Loucy (cell line): Measurements from ENCODE around the gene PKD1.

Experiments
- H2AFZ ChIP-seq: fragments of 200-600 bp; sonication (generic); 2 replicates; pipeline ENCODE4 v1.6.0; 2016; ENCODE audit warnings: antibody characterized with exemption, mild to moderate bottlenecking, low read length, moderate library complexity
- H3F3A ChIP-seq: fragments of 200-600 bp; 2 replicates; pipeline ENCODE4 v1.6.0; 2016; ENCODE audit warnings: antibody characterized with exemption, low read depth, mild to moderate bottlenecking
- H3K27me3 ChIP-seq: fragments of 200-600 bp; sonication (generic); 2 replicates; pipeline ENCODE4 v1.6.1; 2014; ENCODE audit warnings: low read length, mild to moderate bottlenecking; ENCODE audit not compliant: insufficient read depth, poor library complexity, severe bottlenecking
- H3K36me3 ChIP-seq: fragments of 200-600 bp; sonication (generic); 2 replicates; pipeline ENCODE4 v1.6.1; 2016; ENCODE audit warnings: low read length; ENCODE audit not compliant: insufficient read depth
- H3K4me1 ChIP-seq: fragments of 200-600 bp; sonication (generic); 2 replicates; pipeline ENCODE4 v1.5.1; 2014; ENCODE audit warnings: low read length, mild to moderate bottlenecking; ENCODE audit not compliant: insufficient read depth, poor library complexity, severe bottlenecking
- H3K4me2 ChIP-seq: fragments of 200-600 bp; sonication (generic); 2 replicates; pipeline ENCODE4 v1.6.0; 2014; ENCODE audit warnings: antibody characterized with exemption, low read length, low read depth, mild to moderate bottlenecking; ENCODE audit not compliant: poor library complexity, severe bottlenecking
- H3K4me3 ChIP-seq: fragments of 200-600 bp; sonication (generic); 2 replicates; pipeline ENCODE4 v1.5.1; 2014; ENCODE audit warnings: low read length, mild to moderate bottlenecking, mixed read lengths; ENCODE audit not compliant: poor library complexity, severe bottlenecking
- H3K79me2 ChIP-seq: fragments of 200-600 bp; sonication (generic); 2 replicates; pipeline ENCODE4 v1.6.1; 2014; ENCODE audit warnings: low read length; ENCODE audit not compliant: insufficient read depth
- H3K9ac ChIP-seq: fragments of 200-600 bp; sonication (generic); 2 replicates; pipeline ENCODE4 v1.6.0; 2014; ENCODE audit warnings: mild to moderate bottlenecking, low read depth, low read length, moderate library complexity; ENCODE audit not compliant: poor library complexity, severe bottlenecking
- H3K9me2 ChIP-seq: fragments of 200-600 bp; sonication (generic); replicated peaks from 2 replicates; pipeline ENCODE4 v1.6.1; 2016; ENCODE audit warnings: low read depth, low read length, mixed read lengths
- H3K9me3 ChIP-seq: fragments of 200-600 bp; sonication (generic); 2 replicates; pipeline ENCODE4 v1.6.1; 2014; ENCODE audit warnings: mild to moderate bottlenecking, antibody characterized with exemption, low read length, low read depth; ENCODE audit not compliant: insufficient read depth
- H4K20me1 ChIP-seq: fragments of 200-600 bp; sonication (generic); 2 replicates; pipeline ENCODE4 v1.6.0; 2014; ENCODE audit warnings: antibody characterized with exemption, low read length, mild to moderate bottlenecking; ENCODE audit not compliant: insufficient read depth, poor library complexity, severe bottlenecking
- EZH2phosphoT487 ChIP-seq: fragments of 200-600 bp; IDR thresholded peaks from 2 replicates; pipeline ENCODE4 v1.6.1; 2018; ENCODE audit warnings: antibody characterized with exemption, mild to moderate bottlenecking, moderate library complexity, borderline replicate concordance
- TF ChIP-seq, protein P1 (sequence below): fragments of 200-600 bp; sonication (generic); conservative IDR thresholded peaks from 2 replicates; pipeline ENCODE4 v1.5.1; 2014; ENCODE audit warnings: mild to moderate bottlenecking, antibody characterized with exemption, low read length

PKD1 gene

DNA sequence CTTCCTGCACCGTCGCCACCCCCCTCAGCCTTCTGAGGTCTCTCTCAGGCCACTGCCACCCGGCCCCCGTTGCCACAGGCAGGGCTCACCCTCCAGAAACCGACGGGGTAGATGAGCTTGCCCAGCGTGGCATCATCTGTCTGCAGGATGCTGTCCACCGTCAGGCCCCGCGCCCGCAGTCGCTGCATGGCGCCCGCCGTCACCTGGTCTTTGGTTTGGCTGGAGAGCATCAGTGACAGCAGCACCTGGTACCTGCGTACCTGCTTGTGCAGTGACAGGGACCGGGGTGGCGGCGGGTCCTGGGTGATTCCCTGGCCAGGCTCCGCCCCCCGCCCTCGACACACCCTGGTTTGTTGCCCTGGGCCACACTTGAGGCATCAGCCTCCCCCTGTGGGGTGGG, 91.2 kb downstream of the PKD1 start:
- Histone ChIP-seq H2AFZ (no peak overlapping the region), H3K9me2 (no peaks in the 10 kb centered on the region), H3K9ac (no peak overlapping the region), H3K4me1 (peaks cover 4% of the 10 kb centered on the region), H3K27me3 (no peaks in the 10 kb centered on the region), H3F3A (no peaks in the 10 kb centered on the region), H3K4me2 (no peak overlapping the region), H3K36me3 (no peaks in the 10 kb centered on the region), H3K4me3 (no peak overlapping the region), H4K20me1 (no peaks in the 10 kb centered on the region), H3K79me2 (peaks cover 13% of the 10 kb centered on the region; the same call in 1 of the 2 replicates), H3K9me3 (no peaks in the 10 kb centered on the region)
- TF ChIP-seq, protein P1, sequence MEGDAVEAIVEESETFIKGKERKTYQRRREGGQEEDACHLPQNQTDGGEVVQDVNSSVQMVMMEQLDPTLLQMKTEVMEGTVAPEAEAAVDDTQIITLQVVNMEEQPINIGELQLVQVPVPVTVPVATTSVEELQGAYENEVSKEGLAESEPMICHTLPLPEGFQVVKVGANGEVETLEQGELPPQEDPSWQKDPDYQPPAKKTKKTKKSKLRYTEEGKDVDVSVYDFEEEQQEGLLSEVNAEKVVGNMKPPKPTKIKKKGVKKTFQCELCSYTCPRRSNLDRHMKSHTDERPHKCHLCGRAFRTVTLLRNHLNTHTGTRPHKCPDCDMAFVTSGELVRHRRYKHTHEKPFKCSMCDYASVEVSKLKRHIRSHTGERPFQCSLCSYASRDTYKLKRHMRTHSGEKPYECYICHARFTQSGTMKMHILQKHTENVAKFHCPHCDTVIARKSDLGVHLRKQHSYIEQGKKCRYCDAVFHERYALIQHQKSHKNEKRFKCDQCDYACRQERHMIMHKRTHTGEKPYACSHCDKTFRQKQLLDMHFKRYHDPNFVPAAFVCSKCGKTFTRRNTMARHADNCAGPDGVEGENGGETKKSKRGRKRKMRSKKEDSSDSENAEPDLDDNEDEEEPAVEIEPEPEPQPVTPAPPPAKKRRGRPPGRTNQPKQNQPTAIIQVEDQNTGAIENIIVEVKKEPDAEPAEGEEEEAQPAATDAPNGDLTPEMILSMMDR = no peak
- no peak for TF ChIP-seq EZH2phosphoT487

DNA sequence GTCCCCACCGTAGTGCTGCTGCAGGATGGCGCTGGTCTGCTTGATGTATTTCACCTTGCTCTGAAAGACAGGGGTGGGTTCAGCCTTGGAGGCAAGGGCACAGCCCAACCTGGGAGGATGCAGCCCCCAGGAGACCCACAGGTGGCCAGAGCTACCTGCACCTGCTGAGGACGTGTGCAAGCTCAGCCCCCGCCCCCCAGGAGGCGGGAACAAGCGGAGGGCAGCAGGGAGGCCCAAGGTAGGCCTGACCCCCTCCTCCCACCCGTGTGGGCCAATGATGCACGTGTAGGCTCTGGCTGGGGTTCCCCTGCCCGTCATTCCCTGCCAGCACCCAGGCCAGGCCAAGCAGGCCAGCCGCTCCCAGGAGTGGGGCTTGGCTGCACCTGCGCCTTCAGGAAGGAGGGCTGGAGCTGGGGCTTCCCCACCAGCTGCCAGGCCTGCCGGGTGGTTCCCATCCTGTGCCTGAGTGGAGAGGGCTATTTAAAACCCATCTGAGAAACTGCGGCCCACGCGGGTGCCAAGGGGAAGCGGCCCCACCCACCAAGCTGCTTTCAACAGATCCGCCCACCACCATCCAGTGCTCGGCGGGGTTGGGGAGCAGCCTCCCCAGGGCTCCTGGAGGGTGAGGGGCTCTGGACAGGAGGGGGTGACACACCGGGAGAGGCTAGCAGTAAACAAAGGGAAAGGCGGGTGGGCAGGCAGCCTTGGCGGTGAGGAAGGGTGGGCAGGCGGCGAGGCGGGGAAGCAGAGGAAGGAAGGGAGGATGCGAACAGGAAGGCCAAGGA, 91.8 kb downstream of the PKD1 start:
- no peaks in the 10 kb centered on the region for H3K27me3 ChIP-seq
- TF ChIP-seq EZH2phosphoT487 = no peak
- TF ChIP-seq, protein P1 = no peak
- no peak overlapping the region for H3K9ac ChIP-seq
- no peaks in the 10 kb centered on the region for H3K9me3 ChIP-seq
- no peaks in the 10 kb centered on the region for H4K20me1 ChIP-seq
- peaks cover 13% of the 10 kb centered on the region; the same call in 1 of the 2 replicates for H3K79me2 ChIP-seq
- H3K4me3 ChIP-seq = no peak overlapping the region
- peaks cover 4% of the 10 kb centered on the region for H3K4me1 ChIP-seq
- no peak overlapping the region for H3K4me2 ChIP-seq
- H3K9me2 ChIP-seq = no peaks in the 10 kb centered on the region
- H3K36me3 ChIP-seq = no peaks in the 10 kb centered on the region
- no peaks in the 10 kb centered on the region for H3F3A ChIP-seq
- no peak overlapping the region for H2AFZ ChIP-seq

DNA sequence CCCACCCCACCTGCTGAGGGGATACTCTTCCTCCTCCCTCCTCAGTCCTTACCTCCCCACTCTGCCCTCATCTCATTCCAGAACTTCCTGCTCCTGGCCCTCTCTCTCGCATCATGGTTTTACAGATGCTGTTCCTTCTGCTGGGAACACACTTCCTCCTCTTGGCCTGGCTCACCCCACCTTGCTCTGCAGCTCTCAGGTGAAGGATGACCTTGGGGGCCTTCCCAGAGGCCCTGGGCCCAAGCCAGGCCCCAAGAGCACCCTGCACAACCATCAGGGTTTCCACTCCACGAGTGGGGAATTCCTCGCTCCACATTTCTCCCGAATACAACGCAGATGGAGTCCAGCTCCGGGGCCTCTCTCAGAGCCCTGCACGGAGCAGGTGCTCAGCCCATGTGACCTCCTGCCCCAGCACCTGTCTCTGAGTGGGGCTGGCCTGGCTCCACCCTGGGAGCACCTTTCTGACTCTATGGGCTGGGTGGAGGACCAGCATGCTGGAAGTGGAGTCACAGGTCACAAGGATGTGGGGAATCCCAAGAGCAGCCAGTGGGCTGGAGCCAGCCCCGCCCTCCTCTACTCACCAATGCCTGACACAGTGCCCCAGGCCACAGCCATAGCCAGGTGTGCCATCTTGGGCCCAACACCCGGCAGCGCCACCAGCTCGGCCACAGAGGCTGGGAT, 92.6 kb downstream of the PKD1 start:
- no peaks in the 10 kb centered on the region for H4K20me1 ChIP-seq
- no peak overlapping the region for H3K4me3 ChIP-seq
- no peaks in the 10 kb centered on the region for H3F3A ChIP-seq
- H3K79me2 ChIP-seq = peaks cover 6% of the 10 kb centered on the region; the same call in 1 of the 2 replicates
- no peaks in the 10 kb centered on the region for H3K4me1 ChIP-seq
- H3K27me3 ChIP-seq = no peaks in the 10 kb centered on the region
- no peak for TF ChIP-seq EZH2phosphoT487
- TF ChIP-seq, protein P1 = no peak
- no peak overlapping the region for H3K4me2 ChIP-seq
- H3K9me2 ChIP-seq = no peaks in the 10 kb centered on the region
- H3K9me3 ChIP-seq = no peaks in the 10 kb centered on the region
- H2AFZ ChIP-seq = no peak overlapping the region
- no peaks in the 10 kb centered on the region for H3K36me3 ChIP-seq
- H3K9ac ChIP-seq = no peak overlapping the region
